PC-9 (cell line): Measurements from ENCODE around the gene KL.

Experiments
- EZH2 ChIP-seq: fragments of 200-600 bp; sonication (generic); IDR thresholded peaks from 2 replicates; pipeline ENCODE4 v1.8.0; 2017; ENCODE audit warnings: antibody characterized with exemption, low read depth
- TF ChIP-seq, protein P1 (sequence below): fragments of 200-600 bp; sonication (generic); conservative IDR thresholded peaks from 2 replicates; pipeline ENCODE4 v1.6.1; 2017; ENCODE audit warnings: mixed run types, antibody characterized with exemption, mild to moderate bottlenecking, moderate library complexity

- TF ChIP-seq, protein P1, sequence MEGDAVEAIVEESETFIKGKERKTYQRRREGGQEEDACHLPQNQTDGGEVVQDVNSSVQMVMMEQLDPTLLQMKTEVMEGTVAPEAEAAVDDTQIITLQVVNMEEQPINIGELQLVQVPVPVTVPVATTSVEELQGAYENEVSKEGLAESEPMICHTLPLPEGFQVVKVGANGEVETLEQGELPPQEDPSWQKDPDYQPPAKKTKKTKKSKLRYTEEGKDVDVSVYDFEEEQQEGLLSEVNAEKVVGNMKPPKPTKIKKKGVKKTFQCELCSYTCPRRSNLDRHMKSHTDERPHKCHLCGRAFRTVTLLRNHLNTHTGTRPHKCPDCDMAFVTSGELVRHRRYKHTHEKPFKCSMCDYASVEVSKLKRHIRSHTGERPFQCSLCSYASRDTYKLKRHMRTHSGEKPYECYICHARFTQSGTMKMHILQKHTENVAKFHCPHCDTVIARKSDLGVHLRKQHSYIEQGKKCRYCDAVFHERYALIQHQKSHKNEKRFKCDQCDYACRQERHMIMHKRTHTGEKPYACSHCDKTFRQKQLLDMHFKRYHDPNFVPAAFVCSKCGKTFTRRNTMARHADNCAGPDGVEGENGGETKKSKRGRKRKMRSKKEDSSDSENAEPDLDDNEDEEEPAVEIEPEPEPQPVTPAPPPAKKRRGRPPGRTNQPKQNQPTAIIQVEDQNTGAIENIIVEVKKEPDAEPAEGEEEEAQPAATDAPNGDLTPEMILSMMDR: no peak
- no peak for TF ChIP-seq EZH2
Measured at GRCh38 chr13:33052506-33053280, 36.5 kb downstream of the KL start.
